Fibroblast of upper back skin (primary cell): Measurements from ENCODE around the gene TNFRSF8.

ENCODE experiments used
- DNase-seq: peaks from one replicate; pipeline ENCODE4 v3.0.0-alpha.2; 2013

The TNFRSF8 gene

DNA sequence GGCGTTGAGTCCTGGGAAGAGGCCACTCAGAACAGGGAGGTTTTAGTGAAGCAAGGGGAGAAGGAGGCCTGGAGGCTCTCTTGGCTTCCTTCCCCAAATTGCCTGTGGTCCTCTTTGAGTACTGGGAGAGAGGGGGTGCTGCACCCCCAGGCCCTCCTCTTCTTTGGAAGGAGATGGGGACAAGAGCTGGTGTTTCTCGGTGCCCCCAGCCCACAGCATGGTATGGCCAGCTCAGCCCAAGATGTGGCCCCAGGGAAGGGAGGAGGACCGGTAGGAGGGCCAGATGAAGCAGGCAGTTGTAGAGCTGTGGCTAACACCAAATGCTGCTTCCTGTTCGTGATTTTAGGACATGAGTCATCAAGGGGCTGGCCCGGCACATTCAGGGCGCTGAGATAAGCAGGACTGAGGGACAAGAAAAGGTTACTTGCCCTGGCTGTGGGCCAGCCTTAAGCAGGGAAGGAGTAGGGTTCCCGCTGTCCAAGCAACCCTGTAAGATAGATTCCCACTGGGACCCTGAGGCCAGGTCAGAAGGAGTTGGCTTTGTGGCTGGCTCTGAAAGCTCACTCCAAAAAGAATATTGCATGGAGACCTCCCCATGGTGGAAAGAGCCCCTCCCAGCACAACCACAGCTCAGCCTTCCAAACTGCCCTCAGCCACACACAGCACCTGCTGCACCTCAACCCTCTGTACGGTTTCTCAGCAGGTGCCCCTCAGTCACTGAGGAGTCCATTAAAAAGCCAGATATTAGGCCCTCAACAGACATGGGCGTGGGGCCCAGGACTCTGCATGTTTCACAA is 98.8 kb downstream of the TNFRSF8 start:
- peak; percentile 85 for DNase-seq

- no peak for DNase-seq
Measured at GRCh38 chr1:12162459-12163137, 99.5 kb downstream of the TNFRSF8 start.

DNA sequence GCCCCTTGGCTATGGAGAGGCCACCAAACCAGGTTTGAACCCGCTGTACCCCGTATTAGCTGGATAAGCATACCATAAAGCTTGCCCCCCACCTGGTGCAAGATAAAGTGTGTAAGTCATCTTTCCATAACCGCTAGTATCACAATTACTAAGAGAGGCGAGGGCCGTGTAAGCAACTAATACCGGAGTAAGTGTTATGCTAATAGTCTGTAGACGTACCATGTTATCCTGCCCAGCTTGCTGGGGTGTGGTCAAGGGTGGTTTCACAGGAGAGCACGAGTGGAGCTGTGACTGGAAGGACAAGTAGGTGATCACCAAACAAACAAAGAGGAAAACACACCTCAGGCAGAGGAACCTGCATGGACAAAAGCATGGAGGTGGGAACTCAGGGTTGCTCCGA is 100.1 kb downstream of the TNFRSF8 start:
- no peak for DNase-seq

DNA sequence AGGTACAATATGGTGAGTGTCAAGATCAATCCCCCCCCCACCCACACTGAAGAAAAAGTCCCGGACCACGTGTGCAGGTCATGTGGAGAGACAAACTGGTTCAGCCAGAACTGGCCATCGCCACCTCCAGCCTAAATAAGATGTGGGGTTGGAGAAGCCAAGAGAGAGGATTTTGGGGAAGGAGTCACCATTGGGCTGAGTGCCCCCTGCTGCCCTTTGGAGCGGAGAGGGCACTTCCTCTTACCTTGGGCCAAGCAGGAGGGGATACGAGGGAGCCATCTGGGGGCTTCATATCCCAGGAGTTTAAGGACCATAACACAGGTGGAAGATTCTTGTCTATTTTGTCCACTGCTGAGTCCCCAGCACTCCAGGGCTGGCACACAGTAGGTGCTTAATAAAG is 101.1 kb downstream of the TNFRSF8 start:
- DNase-seq, result no peak

DNA sequence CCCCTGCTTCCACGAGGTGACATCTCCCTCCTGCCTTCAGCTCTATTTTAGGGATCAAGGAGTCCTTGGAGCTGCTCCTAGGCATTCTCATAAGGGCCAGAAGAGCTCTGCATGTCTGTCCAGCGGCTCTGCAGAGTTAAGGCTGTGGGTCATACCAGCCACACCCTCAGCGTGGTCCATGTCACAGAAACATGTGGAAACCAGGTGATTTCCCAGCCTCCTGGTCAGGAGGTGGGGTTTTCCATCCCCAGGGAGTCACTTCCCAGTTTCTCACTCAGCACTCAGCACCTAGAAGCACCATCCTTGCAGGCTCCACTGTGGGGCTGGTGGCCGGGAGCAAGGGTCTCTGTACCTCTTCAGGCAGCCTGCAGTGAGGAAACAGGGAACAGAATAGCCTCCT is 102.2 kb downstream of the TNFRSF8 start:
- no peak for DNase-seq

DNA sequence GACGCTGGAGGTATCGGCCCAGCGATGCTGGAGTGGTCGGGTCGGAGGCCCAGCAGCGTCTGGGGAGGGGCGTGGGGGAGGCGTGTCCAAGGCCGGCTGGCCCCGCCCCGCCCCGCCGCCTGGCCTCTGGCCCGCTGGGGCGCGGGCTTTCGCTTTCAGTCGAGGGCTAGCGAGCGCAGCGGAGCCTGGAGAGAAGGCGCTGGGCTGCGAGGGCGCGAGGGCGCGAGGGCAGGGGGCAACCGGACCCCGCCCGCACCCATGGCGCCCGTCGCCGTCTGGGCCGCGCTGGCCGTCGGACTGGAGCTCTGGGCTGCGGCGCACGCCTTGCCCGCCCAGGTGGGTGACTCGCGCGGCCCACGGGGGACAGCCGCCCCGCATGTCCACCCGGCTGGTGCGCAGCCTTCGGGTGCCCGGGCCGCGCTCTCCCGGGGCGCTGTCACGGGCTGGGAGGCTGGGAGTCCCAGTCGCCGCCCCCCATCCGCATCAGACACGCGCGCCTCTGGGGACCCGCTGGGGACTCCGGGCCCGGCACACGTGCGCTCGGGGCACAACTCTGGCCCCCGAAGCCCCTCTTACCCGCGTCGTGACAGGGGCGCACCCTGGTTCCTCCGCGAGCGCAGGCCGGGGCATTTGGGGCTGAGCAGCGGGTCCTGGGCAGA is 103.9 kb downstream of the TNFRSF8 start, which contains the start of gene TNFRSF1B:
Gene TNFRSF1B (plus strand): TSS at position 158 of the 659 bp plus-strand sequence. CDS start 101 bp downstream, at position 259.
- peak; percentile 26 for DNase-seq

- DNase-seq, result no peak
Measured at GRCh38 chr1:12167493-12168429, 104.7 kb downstream of the TNFRSF8 start.

DNA sequence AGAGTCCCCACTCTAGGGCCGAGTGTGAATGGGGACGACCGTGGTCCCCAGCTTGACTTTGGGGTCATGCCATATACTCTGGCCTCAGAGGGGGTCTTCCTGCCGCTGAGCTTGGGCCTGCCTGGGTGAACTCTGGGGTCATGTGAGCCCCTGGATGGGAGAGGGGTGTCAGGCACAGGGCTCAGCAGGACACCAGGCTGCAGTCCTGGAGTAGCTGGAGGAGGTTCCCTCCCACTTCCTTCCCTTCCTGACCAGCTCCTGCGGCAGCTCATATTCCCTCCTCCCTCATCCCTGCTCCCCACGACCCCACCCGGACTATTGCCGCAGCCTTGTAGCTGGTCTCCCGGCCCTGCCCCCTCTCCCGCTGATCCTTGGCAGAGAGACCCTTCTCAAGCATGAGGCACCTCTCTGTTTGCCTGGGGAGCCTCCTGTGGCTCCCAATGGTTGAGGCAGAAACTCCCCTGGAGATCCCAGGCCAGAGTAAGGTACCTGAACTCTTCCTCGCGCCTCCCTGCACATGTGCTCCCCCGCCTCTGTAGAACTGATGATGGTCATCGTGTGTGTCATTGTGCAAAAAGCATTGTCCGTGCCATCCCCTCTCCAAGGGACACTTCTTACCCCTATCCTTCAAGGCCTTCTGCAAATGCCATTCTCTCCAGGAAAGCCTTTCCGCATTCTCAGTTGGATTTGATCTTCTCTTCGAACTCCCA is 105.5 kb downstream of the TNFRSF8 start:
- DNase-seq, result no peak

- no peak for DNase-seq
Measured at GRCh38 chr1:12169442-12170135, 106.5 kb downstream of the TNFRSF8 start.

- DNase-seq, result no peak
Measured at GRCh38 chr1:12170263-12170671, 107.2 kb downstream of the TNFRSF8 start.

- DNase-seq, result no peak
Measured at GRCh38 chr1:12171206-12172041, 108.3 kb downstream of the TNFRSF8 start.

DNA sequence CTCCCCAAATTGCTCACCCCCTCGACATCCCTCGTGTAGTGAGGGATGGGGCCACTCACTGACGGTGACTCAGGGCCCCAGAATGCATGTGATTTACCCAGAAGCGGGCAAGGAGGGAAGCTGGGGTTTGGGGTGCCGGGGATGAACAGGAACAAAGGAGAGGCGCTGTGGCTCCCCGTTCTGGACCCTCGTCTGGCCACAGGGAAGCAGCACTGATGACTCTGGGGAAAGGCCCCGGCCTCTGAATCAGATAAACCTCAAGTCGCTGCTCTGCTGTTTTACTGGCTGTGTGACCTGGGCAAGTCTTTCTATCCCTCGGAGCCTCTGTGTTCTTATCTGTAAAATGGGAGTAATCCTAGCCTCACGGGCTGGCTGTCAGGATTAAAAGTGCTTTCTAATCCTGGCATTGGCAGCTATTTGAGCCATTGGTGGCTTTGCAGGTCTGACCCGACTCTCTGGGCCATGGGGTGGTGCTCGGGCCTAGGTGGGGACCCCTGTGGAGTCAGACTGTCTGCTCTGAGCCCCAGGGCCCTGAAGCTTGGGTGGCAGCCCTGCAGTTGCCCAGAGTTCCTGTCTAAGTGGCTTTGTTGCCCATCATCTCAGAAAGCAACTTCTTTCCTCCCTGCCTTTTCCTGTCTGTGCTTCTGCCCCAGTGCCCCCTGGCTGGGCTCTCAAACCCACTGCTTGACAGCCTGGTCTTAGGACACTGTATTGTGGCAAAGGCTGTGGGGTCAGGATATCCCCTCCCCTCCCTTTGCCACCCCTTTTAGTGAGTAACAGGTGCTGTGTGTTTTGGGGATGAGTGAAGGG is 109.1 kb downstream of the TNFRSF8 start:
- no peak for DNase-seq

DNA sequence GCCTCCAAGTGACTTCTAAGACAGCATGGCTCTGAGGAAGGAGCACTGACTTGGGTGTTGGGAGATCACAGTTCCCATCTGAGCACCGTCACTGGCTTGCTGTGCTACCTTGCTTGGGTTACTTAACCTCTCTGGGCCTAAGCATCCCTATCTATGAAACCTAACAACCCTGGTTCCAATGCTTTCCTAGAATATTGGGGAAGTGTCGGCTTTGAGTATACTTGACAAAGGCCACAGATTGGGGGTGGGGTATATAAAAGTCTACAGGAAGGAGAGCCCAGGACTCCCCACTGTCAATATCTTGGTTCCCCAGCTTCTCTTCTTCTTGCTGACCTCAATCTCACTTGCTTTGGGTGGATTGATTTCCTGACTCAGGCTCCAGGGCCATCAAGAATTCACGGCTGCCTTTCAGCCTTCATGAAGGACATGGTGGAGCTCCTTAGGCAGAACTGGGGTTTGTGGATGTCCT is 110.0 kb downstream of the TNFRSF8 start:
- DNase-seq, result no peak

GRCh38 chr1:12173631-12174121 is 110.6 kb downstream of the TNFRSF8 start:
- DNase-seq, result no peak

DNA sequence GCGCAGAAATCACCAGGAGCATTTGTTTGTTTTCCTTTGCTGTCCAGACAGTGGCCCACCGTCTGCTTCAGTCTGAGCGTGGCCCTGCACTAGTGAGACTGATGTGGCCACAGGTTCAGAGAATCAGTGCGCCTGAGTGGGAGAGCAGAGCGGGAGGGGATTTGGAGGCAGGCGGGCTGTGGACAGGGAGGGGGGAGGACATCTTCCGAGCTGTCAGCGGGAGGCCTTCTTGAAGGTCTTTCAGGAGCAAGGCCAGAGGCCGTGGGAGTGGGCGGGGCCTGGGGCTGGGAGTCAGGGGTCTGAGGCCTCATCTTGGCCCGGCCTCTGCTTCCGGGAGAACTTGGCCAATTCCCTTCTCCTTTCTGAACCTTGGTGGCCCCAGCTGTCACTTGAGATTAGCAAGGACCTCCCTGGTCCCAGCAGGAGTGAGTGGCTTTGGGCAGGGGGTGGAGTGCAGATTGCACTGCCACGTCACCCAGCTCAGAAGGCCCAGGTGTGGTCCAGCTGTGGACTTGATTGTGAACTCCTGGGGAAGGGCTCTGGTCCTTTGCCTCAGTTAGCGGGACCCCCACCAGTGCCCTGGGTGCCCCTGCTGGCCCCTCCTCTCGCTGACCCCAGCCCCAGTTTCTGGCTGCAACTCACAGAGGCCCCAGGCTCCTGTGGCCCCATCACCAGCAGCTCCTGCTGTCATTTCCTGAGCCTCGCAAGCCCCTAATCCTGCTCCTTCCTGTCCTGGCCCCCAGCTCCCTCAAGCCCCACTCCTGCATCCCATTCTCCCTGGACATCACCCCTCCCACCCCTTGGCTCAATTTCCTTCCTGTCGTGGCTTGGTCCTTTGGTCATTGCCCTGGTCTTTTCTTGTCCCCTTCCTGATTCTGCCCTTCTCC is 112.1 kb downstream of the TNFRSF8 start:
- no peak for DNase-seq

DNA sequence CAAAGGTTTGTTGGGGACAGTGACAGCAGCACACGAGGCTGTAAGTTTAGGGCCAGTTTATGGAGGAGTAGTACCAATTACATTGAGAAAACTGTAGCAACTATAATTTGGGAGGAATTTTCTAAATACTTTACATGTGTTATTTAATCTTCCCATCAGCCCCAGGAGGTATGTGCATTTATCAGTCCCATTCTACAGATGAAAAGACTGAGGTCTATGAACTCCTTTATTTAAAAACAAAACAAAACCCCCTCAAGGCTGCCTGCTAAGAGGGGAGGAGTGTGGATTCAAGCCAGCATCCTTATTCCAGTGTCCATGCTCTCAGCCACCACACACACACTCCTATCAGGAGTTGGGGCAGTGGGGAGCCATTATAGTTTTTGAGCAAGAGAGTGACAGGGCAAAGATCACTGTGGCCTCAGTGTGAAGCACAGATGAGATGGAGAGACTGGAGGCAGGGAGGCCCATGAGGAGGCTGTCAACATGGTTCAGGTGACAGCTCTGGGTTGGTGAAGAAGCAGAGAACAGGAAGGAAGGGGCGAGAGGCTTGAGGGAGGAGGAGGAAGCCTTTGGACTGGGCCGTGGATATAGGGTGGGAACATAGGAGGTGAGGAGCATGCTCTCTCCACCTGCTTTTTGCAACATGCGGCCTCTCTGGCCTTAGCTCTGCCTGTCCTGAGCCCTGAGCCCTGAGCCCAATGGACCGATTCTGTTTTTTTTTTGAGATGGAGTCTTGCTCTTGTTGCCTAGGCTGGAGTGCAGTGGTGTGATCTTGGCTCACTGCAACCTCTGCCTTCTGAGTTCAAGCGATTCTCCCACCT is 113.4 kb downstream of the TNFRSF8 start:
- no peak for DNase-seq
